HG03439 (cell line): ENCODE measurements around the gene EIF5AL1.
"Not testable (repeated sequence)": the region's sequence is repeated elsewhere in the genome, so short reads cannot be mapped to it uniquely, and the experiment has no call there.

ENCODE experiments used
- ATAC-seq: cut with Tn5 transposase; IDR thresholded peaks from one replicate; pipeline ENCODE4 v1.9.1; 2021; ENCODE audit warnings: mild to moderate bottlenecking, moderate library complexity; ENCODE audit not compliant: unreplicated experiment

Gene EIF5AL1

DNA sequence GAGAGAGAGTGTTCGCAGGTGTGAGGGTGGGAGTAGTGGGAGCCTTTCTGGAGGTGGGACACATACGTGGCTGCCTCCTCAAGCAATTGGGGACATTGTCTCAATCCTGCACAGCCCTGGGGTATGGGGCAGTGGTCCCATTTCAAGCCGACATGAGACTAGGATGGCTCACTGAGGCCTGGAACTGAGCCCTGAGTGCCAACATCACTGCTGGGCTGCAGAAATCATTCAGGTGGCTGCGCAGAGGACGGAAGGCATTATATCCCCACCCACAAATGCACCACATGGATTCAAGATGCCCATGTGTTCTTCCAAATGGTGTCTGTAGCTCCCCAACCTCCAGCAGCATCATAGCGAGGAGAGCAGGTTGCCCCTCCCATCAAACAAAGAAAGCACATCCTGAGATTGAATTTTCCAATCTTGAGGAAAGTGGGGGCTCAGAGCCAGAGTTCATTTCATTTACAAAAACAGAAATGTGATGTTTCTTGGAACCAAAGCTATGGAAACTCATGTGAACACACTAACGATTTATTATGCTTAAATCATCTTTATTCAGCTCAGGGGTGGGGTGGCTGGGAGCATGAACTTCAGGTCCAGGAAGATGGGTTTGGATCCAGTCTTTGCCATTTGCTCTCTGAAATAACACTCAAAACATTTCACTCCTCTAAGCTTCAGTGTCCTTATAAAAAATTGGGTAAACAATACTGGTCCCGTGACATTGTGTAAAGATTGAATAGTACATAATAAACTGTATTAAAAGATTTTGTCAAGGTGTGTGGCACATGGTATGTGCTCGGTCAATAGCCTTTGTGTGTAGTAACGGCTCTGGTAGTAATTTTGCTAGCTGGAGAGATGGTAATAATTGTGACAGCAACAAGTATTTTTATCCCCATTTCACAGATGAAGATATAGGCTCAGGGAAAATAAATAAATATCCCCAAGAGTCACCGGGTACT lies 43.3 kb downstream of the EIF5AL1 start:
- ATAC-seq: no peak

GRCh38 chr10:79556961-79557360 lies 44.6 kb downstream of the EIF5AL1 start:
- not testable (repeated sequence) for ATAC-seq

DNA sequence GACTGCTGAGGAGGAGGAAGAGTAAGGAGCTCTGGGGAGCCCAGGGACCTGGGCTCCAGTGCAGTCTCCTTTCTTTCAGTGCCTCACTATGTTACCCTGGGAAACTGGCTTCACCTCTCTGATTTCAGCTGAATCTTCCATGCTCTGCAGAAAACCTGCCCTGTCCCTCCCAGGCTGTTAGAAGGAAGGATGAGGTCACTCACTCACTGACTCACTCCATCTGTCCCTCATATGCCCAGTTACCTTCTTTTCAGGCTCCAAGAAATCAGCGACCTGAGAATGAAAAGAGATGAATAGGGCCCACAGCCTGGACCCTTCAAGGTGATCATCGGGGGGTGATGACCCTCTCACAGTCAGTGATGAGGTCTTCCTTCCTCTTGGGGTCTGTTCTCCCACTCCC lies 47.4 kb downstream of the EIF5AL1 start:
- no peak for ATAC-seq

DNA sequence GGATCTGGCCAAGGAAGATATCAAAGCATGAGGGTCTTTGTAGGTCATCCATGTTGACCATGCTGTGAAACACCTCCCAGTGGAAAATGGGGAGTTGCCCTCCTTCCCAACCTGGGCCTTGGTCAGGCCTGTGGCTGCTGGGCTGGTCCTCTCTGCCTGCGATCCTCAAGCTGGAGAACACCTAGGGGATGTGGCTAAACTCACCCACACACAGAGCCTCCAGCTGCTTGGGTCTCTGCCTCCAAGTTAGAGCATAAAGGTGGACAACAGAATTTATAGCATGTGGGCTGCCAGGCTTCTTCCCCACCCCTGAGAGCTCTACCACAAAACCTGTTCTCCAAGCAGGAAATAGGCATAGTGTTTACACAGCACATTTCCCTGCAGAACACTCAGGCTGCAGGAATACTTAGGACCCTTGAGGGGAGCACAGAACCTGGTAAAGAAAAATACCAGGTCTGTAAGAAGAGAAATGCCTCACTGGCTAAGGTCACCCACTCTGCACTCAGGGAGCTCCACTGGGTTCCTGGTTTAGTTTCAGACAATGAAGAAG lies 47.9 kb downstream of the EIF5AL1 start, which contains the start of gene SFTPA2:
Gene SFTPA2, minus strand, starts transcription at position 248 of the 550 bp plus-strand sequence. CDS start 924 bp downstream, outside the sequence.
- ATAC-seq: no peak

GRCh38 chr10:79561257-79561656 lies 48.9 kb downstream of the EIF5AL1 start:
- ATAC-seq: no peak

DNA sequence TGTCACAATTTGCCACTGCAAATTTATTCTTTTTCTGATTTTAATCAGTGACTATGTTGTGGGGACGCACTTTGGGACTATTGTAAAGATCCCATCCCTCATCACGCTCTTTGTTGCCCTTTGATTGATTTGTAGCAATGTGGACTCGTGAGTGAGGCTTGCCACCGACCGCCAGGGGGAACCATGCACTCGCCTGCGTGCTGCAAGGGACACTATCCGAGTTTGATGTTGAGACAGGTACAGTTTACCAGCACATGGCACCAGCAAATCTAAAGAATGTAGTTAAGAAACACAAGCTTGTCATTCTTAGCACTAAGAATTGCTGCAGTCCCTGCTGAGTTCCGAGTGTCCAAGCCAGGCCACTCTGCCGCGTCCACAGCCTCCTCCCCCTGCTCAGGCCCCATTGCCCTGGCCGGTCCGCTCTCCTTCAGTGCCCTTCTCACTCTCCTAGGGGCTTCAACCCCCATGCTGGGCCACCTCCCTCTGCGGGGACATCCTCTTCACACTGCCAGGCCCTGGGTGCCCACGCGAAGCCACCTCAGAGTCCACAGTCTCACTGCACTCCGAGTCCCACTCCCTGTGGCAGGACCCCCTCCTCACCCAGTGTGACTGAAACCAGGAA lies 49.9 kb downstream of the EIF5AL1 start:
- ATAC-seq: no peak

DNA sequence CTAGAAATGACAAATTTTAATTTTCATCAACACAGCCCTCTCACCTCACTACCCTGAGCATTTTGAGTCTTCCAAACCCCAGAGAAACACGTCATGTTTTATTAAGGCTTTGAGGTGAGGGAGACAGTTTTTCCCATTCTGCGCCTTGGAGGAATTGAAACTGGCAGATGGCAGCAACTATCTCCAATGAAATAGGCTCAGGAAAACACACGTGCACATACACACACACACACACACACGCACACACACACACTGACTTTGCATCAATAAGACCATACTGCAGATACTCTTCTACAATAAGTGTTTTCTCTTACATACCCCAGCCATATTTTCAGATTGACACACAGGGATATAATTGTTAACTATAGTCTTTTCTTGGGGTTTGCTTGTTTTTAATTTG lies 51.1 kb downstream of the EIF5AL1 start:
- ATAC-seq: no peak
